Posterior cingulate gyrus (tissue), 11 donors: Measurements from ENCODE around the gene PACRG.

ENCODE experiments used
- DNase-seq, 10 donors: peaks; one replicate each; pipeline versions ENCODE4 v3.0.0 to v3.0.0-alpha.2; 2020 to 2021; ENCODE audit warnings: mixed read lengths in 3 of 10
- intact Hi-C: fragments of 100-400 bp; cut with DNase I; formaldehyde crosslinking; loops from one replicate; pipeline ENCODE4 v1.15.1; 2023

PACRG gene

DNA sequence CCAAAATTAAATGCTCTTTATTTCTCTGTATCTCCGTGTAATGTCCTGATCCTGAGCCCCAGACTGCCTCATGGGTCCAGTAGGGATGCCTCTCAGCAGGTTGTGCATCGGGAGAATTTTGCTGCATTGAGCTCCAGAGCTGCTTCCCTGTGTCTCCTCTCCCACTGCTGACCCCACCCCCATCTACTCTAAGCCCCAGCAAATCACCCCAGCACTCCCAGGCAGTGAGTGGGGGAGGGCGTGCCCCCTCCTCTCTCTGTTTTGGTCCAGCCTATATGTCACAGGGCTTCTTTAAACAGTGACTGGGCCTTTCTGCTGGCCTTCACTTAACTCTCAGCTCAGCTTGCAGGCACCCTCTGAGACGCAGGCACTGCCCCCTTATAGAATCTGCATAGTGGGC is 458.0 kb downstream of the PACRG start:
- intact Hi-C loops = loop anchor here (10.0 kb wide), 1 partner anchor 129 kb away; no protein-coding TSS in a partner anchor
- no peak for DNase-seq

DNA sequence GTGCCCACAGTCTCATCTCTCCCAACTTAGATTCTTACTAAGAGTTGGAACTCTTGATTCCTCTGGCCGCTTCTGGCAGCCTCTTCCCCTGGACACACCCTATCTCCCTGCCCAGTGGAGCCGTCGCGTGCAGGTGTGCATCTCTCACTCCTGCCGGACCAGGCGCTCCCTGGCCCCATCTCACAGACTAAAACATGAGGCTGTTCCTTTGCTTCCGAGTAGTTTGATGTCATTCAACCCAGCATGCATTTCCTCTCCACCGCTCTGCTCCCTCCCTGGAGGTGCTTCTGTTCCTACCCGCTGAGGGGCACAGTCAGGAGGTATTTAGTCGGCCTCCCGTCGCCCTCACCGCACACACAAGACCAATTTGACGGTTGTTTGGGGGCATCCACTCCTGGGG is 458.8 kb downstream of the PACRG start:
- DNase-seq = peak in 2 of 10 donors; percentile 49 to 70
- intact Hi-C loops = loop anchor here (10.0 kb wide), 1 partner anchor 128 kb away; no protein-coding TSS in a partner anchor

DNA sequence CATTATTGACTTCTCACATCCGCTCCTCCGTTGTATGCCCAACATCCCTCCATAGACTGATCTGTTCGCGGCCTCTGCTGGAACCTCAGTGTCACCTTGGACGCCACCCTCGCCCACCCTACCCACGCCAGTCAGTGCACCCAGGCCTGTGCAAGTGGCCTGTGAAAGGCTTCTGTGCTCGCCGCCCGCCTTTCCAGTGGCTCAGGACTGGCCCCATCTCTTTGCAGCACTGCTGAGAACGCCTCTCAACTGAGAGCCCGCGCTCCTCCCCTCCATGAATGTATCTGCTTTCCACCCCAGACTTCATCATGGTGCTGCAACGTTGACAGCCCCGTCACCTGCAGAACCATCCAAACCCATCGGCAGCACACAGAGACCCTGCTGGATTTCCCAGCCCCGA is 459.4 kb downstream of the PACRG start:
- intact Hi-C loops = loop anchor here (10.0 kb wide), 1 partner anchor 128 kb away; no protein-coding TSS in a partner anchor

DNA sequence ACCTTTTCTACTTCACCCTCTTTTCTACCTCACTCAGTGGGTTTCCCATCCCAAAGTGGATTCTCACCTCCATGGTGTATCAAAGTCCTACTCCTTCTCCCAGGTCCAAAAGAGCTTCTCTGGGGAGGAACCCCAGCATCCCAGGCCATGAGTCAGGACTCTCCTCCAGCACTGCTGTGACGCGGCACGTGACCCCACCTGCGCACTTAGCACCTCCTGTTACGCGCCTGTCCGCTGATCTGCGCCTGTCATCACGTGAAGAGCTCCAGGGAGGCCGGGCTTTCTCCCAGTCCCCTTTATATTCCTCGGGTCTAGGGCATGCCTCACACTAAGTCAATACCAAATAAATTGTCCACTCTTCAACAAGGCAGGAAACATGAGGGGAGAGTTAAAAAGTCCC is 459.8 kb downstream of the PACRG start:
- intact Hi-C loops = loop anchor here (10.0 kb wide), 1 partner anchor 127 kb away; no protein-coding TSS in a partner anchor
- peak in 2 of 10 donors; percentile 51 to 59 for DNase-seq

More for the DNA sequence above, 459.4 kb downstream of the PACRG start:
- peak in 2 of 10 donors; percentile 42 to 71 for DNase-seq

DNA sequence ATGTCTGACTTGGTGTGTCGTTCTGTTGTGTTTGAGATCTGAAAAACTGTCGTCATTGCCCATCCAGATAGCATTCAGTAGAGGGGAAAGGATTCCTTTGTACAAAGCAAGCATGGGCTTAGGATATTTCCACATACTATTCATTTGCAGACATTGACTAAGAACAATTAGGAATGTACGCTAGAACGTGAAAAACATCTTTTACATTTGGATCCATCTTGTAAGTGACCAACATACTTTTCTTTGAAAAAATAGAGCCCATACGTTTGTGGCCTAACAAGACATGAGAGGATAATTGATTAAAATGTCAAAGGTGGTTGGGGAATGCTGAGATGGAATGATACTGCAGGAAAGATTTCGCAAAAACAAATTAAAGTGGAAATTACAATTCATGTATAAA is 461.0 kb downstream of the PACRG start:
- intact Hi-C loops = loop anchor here (10.0 kb wide), 1 partner anchor 126 kb away; no protein-coding TSS in a partner anchor
- DNase-seq = no peak

DNA sequence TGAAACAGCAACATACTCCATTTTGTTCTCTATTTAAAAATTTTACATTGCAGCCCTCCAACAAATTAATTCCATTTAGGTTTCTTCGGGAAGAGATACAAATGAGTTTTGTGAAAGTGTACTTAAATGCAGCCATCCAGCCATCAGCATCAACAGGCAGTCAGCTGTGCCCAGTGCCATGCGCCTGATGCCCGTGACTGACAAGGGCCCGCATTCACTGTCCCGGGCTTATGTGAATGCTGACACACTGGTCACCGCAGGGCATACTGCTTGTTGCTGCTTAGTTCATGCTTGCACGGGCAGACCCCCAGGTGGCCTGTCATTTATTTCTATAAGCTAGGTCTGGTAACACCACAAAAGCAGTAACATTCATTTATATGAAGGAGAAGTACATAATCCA is 461.8 kb downstream of the PACRG start:
- DNase-seq = peak; percentile 61 to 96 (median 78)
- intact Hi-C loops = loop anchor here (10.0 kb wide), 1 partner anchor 125 kb away; no protein-coding TSS in a partner anchor

DNA sequence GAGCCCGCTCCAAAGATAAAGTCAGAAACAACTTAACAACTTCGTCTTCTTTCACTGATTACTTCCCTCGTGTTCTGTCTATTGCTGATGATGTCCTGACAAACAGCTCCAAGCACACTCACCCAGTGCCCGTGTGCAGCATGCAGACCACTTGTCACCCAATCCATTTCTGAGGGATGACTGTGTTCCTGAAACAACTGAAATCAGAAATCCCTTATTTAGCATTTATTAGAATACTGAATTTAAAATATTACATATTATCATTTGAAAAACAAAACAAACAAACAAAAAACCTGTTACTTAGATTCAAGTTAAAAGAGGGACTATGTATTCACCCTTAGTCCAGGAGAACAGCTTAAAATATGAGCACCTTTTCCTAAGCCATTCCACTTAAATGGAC is 463.0 kb downstream of the PACRG start:
- intact Hi-C loops = no loop called here

DNA sequence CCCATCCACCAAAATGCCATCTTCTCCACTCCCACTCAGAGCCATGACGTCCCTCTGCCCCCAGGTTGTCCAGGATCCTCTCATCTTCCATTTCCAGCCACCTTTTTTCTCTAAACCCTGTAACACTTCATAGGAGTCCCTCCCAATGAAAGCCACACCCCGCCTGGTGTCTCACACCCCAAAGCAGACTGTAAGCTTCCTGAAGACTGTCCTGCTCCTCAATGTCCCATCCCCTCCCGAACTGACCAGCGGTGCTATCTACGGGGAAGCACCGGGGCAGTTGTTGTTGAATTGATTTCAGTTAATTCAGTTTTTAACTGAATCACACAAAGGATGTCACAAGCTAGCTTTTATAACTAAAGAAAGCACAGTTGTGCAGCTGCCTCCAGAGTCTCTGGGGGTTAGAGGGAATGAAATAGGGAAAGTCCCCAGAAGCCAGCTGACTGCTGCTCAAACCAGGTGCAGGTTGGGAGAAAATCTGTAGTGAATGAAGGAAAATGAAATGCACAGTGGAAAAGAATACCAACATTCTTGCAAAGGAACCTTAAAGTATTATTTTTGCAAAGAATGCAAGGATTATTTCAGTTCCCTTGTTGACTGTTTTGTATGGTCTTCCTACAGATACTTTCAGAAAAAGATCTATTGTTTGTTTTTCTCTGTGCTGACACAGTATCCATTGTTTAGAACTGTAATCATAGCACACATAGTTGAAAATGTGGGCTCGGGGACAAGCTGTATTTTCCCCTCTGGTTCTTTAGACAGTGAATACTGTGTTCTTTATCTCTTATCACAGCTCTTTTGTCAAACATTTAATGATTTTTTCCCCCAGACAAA is 464.1 kb downstream of the PACRG start:
- peak in 2 of 10 donors; percentile 21 to 45 for DNase-seq
- intact Hi-C loops = loop anchor here (2.0 kb wide), 1 partner anchor 51 kb away; no protein-coding TSS in a partner anchor

More for the DNA sequence above, 463.0 kb downstream of the PACRG start:
- DNase-seq = no peak

DNA sequence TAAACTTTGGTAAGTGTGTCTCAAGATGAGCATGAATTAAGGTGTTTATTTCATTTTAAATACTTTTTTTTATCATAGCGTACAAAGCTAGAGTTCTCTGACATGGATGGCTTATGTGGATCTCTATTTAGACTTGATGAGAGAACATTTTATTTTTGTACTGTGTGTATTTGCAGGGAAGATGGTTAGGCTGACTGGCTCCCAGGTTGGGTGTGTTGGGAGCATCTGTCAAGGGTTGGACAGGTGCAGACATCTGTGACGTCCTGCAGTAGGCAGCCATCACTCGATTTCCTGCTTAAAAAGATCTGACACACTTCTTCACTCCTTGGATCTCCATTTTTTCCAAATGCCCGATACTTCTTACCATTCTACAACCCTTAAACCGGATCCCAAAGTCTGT is 464.8 kb downstream of the PACRG start:
- DNase-seq = no peak
- intact Hi-C loops = loop anchor here (2.0 kb wide), 1 partner anchor 50 kb away; no protein-coding TSS in a partner anchor

DNA sequence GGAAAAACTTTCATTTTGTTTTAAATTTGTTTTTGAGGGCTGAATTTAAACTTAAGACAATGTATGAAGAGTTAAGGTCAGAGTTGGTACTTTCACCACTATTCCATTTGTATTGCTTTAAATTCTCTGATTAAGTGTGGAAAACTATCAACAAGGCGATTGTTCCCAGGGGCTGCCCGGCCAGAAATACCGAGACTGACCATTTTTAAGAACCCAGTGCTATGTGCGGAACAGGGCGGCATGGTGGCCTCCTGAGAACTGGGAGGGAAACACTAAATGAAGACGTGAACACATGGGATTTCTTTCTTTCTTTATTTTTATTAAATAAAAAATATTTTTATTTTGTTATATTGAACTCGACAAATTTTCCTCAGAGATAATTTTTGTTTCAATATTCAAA is 465.6 kb downstream of the PACRG start:
- peak in 1 of 10 donors; percentile 71 for DNase-seq
- intact Hi-C loops = loop anchor here (2.0 kb wide), 1 partner anchor 49 kb away; no protein-coding TSS in a partner anchor

DNA sequence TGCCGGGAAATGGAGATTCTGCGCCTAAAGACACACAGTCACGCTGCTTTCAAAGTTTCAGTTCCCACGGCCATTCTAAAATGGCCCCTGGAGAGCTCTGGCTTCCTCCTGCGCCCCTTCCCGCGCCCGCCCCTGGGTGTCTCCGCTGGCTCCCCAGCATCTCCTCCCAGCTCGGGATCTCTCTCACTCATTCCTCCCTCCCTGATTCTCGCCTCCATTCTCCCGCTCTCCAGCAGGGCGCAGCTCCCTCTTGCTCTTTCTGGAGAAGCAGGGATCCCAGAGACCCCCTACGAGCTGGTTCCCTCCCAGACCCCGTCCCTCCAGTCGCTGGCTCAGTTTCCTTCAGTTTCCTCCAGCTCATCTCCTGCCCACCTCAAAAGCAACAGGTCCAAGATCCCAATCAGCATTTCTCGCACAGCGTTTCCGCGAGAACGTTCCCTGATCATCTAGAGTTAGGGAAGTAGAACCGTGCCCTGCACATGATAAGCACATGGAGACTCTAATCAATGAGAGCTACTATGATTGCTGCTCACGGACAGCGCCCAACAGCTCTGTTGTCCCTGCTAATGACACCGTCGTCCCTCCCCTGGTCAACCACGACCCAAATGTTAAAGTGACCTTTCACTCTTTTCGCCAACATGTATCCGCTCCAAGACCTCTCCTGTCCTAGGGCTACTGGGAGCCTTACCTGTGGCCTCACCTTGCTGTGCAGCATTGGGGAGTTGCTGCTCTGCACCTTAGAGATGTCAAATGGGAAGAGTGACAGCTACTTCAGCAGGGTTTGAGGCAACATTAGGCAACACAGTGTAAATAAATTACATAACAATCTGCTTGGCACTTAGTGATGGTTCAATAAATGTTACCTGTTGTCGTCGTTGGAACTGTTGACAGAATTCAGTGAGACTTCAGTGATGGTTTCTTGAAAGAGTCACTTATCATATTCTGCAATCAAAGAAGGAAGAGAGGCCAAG is 468.2 kb downstream of the PACRG start:
- peak in 1 of 10 donors; percentile 43 for DNase-seq
- intact Hi-C loops = no loop called here

DNA sequence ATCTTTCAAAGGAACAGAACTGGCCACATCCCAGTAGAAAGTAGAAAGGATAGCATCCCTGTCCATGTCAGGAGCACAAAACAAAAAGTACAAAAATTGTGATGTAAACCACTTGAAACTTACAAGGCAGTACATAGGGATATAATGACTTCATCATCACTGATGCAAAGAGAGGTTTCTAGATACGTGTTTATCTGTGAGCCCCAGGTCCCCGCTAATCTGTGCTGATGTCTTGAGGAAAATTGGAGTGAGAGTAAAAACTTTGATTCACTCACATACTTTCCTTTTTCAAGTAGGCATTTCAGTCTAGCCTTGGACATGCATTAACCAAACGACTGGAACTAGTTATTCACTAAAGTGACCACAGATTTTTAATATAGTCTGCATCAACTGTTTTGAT is 470.1 kb downstream of the PACRG start:
- intact Hi-C loops = no loop called here
- DNase-seq = no peak

DNA sequence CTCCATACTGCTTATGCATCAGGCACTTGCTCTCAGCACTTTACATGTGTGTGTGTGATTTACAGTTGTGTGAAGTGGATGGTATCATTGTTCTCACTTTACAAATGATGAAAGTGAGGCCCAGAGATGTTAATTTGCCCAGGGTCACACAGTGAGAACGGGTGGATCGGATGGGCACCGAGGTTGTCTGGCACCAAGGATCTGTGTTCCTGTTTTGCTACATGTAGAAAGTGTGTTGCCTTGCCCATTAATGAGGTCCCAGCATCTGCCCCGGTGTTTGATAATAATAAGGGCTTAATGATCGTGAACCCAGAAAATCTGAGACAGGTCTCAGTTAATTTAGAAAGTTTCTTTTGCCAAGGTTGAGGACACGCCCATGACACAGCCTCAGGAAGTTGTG is 470.6 kb downstream of the PACRG start:
- intact Hi-C loops = no loop called here
- DNase-seq = peak in 1 of 10 donors; percentile 66

DNA sequence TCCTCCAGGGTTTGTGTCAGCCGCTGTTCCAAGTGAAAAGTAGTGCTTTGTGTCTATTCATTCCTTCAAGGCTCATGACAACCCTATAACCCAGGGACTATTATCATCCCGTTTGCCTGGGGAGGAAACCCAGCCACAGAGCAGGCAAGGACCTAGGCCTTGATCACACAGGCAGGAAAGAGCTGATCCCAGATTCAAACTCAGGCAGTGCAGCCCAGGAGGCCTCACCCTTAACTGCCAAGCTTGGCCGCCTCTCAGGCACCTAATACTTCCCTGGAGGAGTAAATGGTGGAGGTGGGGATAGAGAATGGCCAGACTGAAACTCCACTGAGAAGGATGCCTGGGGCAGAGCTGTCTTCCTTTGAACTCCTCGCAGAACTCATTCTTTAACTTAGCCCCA is 471.6 kb downstream of the PACRG start:
- DNase-seq = no peak
- intact Hi-C loops = no loop called here

DNA sequence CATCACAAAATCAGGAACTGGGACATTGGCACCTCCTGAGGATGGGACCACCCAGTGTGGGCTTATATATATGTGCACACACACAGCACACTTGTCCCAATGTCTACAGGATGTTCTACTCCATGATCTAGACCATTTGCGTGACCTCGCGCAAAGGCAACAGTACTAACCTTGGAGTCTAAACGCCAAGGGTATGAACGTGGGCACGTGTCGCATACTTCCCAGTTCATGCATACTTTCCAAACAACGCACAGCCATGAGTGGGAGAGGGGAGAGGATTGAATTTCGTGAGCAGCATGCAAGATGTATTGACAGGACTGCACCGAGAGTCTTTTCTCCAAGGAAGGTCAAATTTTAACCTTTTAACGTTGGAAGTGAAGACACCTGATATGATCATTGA is 472.5 kb downstream of the PACRG start:
- no peak for DNase-seq
- intact Hi-C loops = no loop called here

DNA sequence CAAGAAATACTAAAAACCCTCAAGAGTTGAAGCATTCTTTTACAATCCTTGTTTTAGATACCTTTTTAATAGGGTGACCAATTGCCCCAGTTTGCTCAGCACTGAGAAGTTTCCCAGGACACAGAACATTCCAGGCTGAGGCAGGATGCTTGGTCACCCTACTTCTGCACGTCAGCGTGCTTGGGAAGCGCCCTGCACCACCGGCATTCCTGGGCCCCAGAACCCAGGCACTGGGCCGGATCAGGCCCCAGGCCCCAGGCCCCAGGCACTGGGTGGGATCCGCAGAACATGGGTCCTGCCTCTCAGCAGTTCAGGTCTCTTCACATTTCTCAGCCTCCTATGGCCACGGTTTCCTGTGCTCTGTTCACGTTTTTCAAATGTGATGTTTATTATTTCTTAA is 472.9 kb downstream of the PACRG start:
- intact Hi-C loops = no loop called here

DNA sequence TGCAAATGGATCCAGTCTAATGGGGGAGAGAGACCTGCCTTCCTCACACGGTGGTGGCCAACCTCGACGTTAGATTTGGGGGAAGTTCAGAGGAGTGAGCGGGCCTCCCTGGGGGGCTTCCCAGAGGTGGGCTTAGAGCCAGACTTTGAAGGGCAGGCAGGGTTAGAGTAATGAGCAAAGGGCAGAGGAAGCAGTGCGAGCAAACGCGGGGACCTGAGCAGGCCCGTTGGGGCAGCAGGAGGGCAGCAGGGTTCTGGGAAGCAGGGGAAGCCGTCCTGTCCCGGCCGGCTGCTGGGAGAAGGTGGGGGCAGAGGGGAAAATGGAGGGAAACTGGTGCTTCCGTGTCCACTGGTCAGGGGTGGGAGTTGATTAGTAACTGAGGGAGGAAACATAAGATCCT is 474.1 kb downstream of the PACRG start:
- peak in 1 of 10 donors; percentile 74 for DNase-seq
- intact Hi-C loops = no loop called here

More for the DNA sequence above, 472.9 kb downstream of the PACRG start:
- no peak for DNase-seq

DNA sequence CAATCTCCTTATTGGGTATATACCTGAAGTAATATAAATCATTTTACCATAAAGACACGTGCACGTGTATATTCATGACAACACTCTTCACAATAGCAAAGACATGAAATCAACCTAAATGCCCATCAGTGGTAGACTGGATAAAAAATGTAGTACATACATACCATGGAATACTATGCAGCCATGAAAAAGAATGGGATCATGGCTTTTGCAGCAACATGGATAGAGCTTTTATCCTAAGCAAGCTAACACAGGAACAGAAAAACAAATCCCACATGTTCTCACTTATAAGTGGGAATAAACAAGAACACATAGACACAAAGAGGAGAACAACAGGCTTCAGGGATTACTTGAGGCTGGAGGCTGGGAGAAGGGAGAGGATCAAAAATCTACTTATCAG is 478.4 kb downstream of the PACRG start:
- DNase-seq = no peak
- intact Hi-C loops = no loop called here

DNA sequence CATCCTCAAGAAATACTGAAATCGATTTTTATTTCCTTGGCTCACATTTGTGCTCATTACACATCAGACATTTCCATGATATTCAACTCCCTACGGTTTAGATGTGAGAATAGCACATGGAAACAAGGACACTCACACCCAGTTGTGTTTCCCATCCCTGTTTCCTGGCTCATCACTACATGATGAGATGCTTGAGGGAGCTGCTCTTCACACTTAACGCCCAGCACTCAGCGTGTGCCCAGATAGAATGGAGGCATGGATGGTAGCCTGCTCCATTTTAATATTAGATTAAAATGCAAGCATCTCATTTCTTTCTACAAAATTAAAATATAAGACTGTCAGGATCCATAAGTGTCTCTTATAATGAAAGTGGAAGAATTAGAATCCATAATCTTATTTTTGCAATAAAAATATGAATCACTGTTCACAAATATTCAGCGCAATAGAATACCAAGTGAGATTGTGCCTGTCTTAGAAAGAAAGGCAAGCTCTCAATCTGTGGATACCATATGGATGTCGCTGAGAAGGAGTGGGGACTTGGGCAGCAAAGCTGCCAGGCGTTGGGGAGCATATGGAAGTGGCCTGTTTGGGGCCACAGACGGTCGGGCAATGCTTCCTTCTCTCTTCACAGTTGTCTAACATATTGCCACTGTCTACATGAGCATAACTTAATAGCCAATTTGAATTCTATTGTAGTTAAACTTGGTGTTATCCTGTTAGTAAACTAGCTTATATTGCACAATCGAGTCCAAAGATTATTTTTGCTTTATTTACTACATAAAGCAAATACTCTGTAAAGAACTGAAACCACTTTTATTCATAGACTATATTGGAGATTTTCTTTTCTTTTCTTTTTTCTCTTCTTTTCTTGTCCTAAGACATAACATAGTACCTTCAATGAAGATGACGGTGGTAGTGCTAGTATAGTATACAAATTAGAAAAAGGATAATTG is 479.9 kb downstream of the PACRG start:
- no peak for DNase-seq

More for the DNA sequence above, 479.9 kb downstream of the PACRG start:
- intact Hi-C loops = no loop called here
